Spleen (tissue), 7 donors: ENCODE results near the gene NCOR2.

ENCODE experiments used
- CTCF ChIP-seq, 11 experiments: fragments of 200-600 bp in 7 of 11; fragments of 450-650 bp in 4 of 11; sonication (generic) in 4 of 11; IDR thresholded peaks in 8 of 11; conservative IDR thresholded peaks in 3 of 11; 1 replicate in 7 of 11; 2 replicates in 4 of 11; pipeline versions ENCODE4 v1.4.0 to v1.8.0; 2016 to 2021; ENCODE audit warnings: antibody characterized with exemption in 11 of 11, inconsistent platforms in 4 of 11, mild to moderate bottlenecking in 1 of 11
- POLR2AphosphoS5 ChIP-seq, 3 donors: sonication (generic); formaldehyde crosslinking; IDR thresholded peaks; one replicate each; pipeline ENCODE4 v1.5.1; 2017; ENCODE audit warnings: antibody characterized with exemption in 3 of 3
- donor health status: DM: no; HTN: no; CAD: no; lungs with moderate emphysema.
- donor health status: DM: no; HTN: no; CAD: no.
- donor health status: DM: no; HTN: no; CAD: no.

DNA sequence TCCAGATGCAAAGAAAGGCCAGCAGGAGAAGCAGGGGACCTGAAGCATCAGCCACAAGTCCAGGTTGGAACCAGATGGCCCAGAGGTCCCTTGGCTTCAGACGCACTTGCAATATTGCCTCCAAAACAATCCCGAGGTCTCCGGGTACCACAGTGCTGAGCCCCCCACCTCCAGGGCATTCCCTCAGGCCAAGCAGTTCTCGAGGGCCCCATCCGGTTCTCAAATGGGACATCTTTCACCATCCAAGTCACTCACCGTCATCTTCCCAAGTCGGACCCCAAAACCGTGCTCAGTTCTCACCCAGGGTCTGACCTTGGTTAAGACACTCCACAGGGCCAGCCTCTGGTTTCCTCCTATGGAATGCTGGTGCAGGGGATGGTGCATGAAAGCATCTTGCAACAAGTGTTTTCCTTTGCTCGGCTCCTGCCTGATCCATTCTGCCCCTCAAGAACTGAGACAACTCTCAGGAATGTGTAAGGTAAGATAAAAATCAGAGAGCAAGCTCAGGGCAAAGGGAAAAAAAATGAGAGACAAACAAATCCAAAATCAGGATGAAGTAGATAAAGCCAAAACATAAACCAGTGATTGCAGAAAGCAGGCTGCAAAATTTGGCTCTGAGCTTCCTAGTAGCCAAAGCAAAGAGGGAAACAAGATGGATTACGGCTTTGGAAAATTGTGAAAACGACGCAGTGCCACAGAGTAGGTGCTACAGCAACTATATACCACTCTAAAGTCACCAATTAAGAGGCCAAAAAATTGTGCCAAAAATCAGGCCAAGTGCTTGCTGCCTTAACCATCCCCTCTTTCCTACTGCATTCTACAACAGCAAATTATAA, 8.0 kb downstream of the NCOR2 start:
- no peak for TF ChIP-seq POLR2AphosphoS5 (IDR thresholded peaks at IDR 0.05)
- TF ChIP-seq CTCF (IDR thresholded peaks at IDR 0.05 in 8 of 11, conservative IDR thresholded peaks at IDR 0.05 in 3 of 11), result no peak
